Raji (cell line): Measurements from ENCODE around the gene ARL5A.

Experiments used
- POLR2A ChIP-seq: IDR thresholded peaks from 2 replicates; pipeline ENCODE4 v1.6.1; 2011; ENCODE audit warnings: low read depth, low read length, control low read depth; ENCODE audit not compliant: insufficient read depth

ARL5A gene

DNA sequence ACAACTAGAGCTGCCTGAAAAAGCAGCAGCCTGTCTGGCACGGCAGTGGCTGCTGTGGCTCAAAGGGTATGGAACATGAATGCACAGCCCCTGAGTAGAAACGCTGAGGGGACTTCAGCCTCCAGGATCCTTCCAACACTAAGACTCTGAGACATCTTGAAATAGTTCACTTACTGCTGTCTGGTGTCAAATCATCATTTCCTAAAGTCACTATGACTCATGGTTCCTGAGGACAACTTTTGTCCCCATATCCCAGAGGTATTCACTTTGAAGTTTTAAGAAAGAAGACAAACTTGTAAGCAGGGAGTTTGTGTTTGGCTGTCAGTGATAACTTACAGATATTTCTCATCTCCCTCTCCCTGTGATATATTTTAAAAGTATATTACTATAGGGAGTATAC, 60.7 kb downstream of the ARL5A start:
- no peak for TF ChIP-seq POLR2A

DNA sequence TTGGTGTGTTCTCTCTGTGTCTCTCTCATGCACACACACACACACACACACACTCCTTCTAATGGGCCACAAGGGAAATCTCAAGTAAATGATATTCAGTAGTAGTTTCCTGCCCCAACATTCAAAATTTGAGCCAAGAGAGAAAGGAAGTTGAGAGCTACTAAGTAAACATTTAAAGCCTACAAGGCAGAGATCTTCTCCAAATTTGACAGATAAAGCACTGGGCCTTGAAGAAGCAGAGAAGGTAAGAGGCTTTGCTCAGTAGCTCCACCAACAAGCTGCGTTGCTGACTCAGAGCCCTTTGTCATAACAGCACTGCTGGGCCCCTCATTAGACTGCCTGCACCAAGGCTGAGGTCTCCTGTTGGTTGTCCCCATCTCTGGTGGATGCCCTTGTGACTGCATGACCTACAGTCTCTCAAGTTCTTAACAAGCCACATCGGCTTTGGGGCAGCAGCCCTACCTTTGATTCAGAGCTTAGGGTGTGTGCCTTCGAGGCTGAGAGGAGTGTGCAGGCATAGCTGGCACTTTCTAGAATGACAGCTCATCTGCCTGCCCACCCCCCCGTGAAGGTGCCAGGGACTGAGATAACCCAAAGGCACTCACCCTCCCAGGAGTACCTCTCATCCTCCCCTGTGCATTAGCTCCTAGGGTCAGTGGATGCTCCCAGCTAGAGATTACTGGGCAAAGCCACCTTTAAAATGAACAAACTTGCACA, 61.6 kb downstream of the ARL5A start:
- TF ChIP-seq POLR2A = no peak

DNA sequence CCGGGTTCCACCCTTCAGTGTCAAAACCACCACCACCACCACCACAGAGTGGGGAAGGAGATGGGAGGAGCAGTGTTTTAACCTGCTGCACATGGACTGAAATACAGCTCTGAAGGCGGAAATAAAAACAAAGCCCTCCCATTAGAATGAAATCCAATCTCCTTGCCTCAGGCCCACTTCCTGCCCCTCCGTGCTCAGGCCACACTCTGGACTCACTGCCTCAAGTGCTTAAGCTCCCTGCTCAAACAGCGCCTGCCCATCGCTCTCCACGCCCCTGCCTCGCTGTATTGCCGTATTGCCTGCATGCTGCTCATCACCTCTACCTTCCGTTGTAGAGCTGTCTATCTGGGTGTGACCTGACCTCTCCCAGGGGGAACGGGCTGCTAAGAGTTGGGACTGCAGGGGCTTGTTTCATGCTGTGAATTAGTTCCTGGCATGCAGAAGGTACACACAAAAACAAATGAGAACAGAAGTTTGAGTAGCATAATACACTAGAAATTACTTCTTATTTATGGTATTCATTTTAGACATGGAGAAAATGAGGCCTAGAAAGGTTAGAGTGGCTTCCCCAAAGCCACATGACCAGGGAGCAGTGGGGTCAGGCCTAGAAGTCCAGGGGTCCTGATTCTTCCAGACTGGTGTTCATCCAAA, 62.3 kb downstream of the ARL5A start:
- 0 out of 2 replicates have a peak, but pooled peaks have one; percentile 10 for TF ChIP-seq POLR2A

DNA sequence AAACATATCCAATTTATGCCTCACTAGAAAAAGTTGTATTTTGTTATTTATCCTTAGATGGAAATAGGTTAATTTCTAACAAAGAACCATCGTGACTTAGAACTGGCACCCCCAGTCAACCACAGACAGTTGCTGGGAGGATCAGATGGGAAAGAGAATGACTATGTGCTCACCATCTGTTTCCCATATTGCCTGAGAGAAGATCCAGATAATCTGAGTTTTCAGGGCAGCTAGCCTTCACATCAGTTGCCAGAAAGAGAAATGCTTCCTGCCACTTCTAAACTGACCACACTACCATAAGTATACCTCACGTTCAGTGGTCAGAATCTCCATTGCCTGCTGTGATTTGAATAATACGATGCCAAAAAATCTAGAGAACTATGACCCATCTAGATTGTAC, 65.5 kb downstream of the ARL5A start:
- TF ChIP-seq POLR2A = no peak

DNA sequence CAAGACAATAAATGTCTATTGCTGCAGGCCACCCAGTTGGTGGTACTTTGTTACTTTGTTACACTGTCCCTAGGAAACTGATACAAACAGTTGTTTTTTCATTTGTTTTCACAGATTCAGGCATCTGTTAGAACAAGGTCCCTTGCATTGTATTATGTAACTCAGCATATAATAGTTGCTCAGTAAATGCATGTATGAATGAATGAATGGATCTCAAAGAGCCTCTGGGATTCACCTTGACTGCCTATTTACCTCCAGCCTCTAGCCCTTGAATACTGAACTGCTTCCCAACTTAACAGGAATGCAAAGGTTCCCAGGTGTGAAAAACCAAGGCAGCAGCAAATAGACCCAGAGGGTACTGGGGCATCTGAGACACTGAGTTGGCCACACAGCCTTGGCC, 66.5 kb downstream of the ARL5A start:
- TF ChIP-seq POLR2A = no peak

DNA sequence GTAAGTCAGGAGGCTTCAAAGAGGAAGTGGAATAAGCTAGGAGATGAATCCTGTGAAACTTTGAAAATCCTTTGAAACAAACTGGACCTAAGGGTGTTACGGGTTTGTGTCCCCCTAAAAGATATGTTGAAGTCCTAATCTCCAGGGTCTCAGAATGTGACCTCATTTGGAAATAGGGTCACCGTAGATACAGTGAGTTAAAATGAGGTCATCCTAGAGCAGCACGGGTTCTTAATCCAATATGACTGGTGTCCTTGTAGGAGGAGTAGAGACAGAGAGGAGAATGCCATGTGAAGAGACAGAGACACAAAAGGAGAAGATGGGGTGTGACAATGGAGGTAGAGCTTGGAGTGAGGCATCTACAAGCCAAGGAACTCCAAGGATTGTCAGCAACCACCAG, 67.0 kb downstream of the ARL5A start:
- no peak for TF ChIP-seq POLR2A

DNA sequence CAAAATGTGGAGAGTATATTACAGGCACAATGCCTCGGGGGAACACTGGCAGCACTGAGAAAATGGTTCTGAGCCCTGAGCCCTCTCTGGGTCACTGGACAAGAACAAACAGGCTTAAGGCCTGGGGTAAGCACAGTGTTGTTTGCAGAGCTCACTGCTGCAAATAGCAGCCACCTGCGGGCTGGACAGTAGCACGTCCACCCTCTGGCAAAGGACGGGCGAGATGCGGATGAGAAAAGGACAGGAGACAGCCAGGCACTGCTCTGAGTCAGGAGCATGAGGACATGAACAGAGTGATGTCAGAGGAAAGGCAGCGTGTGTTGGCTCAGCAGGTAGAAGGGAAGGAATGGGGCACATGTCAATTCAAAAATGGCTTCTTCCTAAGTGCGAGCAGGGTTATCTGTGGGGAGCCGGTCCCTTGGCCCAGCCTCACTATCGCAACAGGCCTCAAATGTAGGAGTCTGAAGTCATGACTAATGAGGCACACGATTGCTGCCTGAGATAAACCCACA, 68.0 kb downstream of the ARL5A start:
- TF ChIP-seq POLR2A = no peak

DNA sequence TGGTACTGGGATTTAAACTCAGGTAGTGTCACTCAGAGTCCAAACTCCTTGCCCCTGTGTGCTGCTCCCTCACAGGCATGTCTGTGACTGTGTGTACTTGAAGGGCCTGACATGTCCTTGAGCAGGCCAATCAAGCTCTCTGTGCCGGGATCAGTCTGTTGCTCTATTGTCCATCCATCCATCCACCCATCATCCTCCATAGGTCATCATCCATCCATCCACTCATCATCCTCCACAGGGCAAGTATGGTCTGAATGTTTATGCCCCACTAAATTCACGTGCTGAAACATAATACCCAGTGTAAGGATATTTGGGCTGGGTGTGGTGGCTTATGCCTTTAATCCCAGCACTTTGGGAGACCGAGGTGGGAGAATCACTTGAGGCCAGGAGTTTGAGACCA, 69.5 kb downstream of the ARL5A start:
- TF ChIP-seq POLR2A = no peak

DNA sequence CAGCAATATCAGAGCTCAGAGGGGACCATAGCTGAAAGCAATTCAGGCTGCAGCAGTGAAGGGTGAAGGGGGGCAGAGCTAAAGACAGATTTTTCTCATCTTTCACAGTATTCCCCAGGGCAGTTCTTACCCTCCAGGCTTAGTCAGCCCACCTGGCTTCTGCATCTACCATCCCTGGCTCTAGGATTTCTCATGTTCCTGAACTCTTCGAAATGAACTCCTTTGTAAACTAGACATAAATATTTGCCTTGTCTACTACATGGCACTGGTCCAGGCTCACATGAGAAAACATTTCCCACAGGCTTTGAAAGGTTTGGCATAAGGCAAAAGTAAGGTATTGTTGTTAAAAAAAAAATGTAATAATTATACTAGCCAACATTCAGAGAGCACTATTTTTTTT, 70.4 kb downstream of the ARL5A start:
- TF ChIP-seq POLR2A = no peak

DNA sequence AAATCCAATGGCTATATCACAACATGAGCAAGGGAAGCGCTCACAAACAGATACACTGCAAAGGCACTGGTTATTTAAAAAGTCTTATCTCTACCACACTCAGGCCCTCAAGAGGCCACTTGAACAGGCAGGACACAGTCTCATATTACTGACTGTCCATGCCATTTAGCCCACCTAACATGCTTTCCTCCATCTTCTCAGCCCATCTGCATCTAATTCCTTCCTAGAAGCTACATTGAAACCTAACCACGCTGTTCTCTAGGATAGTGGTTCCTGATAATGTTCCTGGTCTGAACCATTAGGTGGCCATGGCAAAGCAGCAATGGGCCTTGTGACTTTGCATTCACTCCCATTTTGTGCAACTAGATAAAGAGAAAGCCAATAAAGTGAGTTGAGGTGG, 71.4 kb downstream of the ARL5A start:
- TF ChIP-seq POLR2A = no peak

DNA sequence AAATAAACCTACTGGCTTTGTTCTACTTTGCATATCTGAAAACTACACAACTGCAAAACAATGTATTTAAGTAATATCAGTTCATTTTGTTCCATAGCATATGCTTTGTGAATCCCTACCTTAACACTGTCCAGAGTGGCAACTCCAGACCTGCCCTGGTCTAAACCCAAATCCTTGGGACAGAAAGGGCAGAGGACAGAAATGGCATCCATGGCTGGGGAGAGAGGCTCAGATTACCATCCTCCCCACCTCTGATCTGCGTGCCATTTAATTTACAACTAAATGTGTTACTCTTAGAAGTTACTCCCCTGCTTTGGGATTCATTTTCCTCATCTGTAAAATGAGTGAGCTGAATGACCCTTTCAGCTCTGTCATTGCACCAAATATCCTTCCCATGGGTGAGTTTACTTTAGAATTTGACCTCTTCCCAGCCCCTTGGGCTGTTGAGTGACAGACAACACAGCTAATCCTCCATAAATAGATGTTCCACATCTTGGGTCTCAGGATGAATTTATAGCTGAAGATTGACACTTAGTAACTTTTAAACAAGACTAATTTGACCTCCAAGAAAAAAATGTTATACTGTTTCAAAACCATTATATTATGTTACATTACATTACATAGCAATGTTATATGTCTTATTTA, 73.8 kb downstream of the ARL5A start:
- no peak for TF ChIP-seq POLR2A

DNA sequence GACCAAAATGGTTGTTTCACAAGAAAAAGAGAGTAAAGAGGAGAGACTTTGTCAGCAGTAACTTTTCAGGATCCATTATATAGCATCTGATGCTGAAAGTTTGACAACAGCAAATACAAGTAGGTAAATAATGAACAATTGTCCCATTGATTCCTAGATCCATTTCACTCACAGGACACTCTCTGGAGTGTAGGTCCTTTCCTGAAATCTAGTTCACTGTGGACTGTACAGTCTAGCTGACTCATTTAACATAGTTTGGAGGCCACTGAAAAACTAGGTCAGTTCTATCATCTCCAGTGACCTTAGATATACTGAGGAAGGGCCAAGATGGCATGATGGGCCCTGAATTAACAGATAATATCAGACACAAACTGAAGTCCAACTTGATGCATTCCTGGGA, 74.7 kb downstream of the ARL5A start:
- TF ChIP-seq POLR2A = no peak
